Femur (tissue), 1 donor: ENCODE data around the gene TCERG1L.

Source experiments
- DNase-seq: peaks from one replicate; pipeline ENCODE4 v3.0.0-alpha.2; 2017

Gene TCERG1L

GRCh38 chr10:131314148-131314547, 2.6 kb upstream of the TCERG1L start:
- no peak for DNase-seq

GRCh38 chr10:131313377-131313776, 1.9 kb upstream of the TCERG1L start:
- no peak for DNase-seq

GRCh38 chr10:131312478-131312836, 936 bp upstream of the TCERG1L start:
- peak; percentile 52 for DNase-seq

- no peak for DNase-seq
Observed at GRCh38 chr10:131311402-131311660, 190 bp downstream of the TCERG1L start.

GRCh38 chr10:131310551-131311401, 745 bp downstream of the TCERG1L start:
- DNase-seq, result no peak

GRCh38 chr10:131310142-131310541, 1.4 kb downstream of the TCERG1L start:
- no peak for DNase-seq

- no peak for DNase-seq
Observed at GRCh38 chr10:131300508-131300907, 11.0 kb downstream of the TCERG1L start.

- DNase-seq, result no peak
Observed at GRCh38 chr10:131290781-131291180, 20.7 kb downstream of the TCERG1L start.

GRCh38 chr10:131288648-131289047, 22.9 kb downstream of the TCERG1L start:
- DNase-seq, result no peak

GRCh38 chr10:131282961-131283360, 28.6 kb downstream of the TCERG1L start:
- DNase-seq, result no peak

- no peak for DNase-seq
Observed at GRCh38 chr10:131280101-131280500, 31.4 kb downstream of the TCERG1L start.

- DNase-seq, result no peak
Observed at GRCh38 chr10:131279516-131279915, 32.0 kb downstream of the TCERG1L start.

GRCh38 chr10:131277969-131278368, 33.6 kb downstream of the TCERG1L start:
- no peak for DNase-seq

- DNase-seq, result no peak
Observed at GRCh38 chr10:131277278-131277677, 34.2 kb downstream of the TCERG1L start.

GRCh38 chr10:131275691-131276090, 35.8 kb downstream of the TCERG1L start:
- DNase-seq, result no peak

GRCh38 chr10:131274883-131275282, 36.6 kb downstream of the TCERG1L start:
- no peak for DNase-seq

GRCh38 chr10:131274133-131274880, 37.2 kb downstream of the TCERG1L start:
- no peak for DNase-seq

GRCh38 chr10:131273476-131273875, 38.0 kb downstream of the TCERG1L start:
- DNase-seq, result no peak

- no peak for DNase-seq
Observed at GRCh38 chr10:131272897-131273451, 38.5 kb downstream of the TCERG1L start.

GRCh38 chr10:131271966-131272365, 39.6 kb downstream of the TCERG1L start:
- DNase-seq, result no peak

GRCh38 chr10:131271195-131271880, 40.2 kb downstream of the TCERG1L start:
- DNase-seq, result no peak

GRCh38 chr10:131270461-131271190, 40.9 kb downstream of the TCERG1L start:
- no peak for DNase-seq
